Right ventricle myocardium inferior (tissue), 1 donor: ENCODE results near the gene MIS18BP1. TPM values are rescaled to one million over a fixed set of nuclear protein-coding genes. Genes with fewer than 3 reads are reported as not detected.
A peak's percentile ranks its signal among the peaks of the same experiment; 100 is the strongest.
"Not testable (repeated sequence)": the region's sequence is repeated elsewhere in the genome, so short reads cannot be mapped to it uniquely, and the experiment has no call there.

ENCODE experiments used
- ATAC-seq: fragments of 200-7000 bp; cut with Tn5 transposase; one replicate; pipeline ENCODE4 v1.9.1; 2020; ENCODE audit warnings: mild to moderate bottlenecking, moderate library complexity
- DNase-seq: peaks from one replicate; pipeline ENCODE4 v3.0.0; 2021; ENCODE audit errors: missing footprints
- intact Hi-C: fragments of 100-400 bp; cut with DNase I; formaldehyde crosslinking; loops from one replicate; pipeline ENCODE4 v1.11.0; 2022
- long read RNA-seq: library from polyadenylated mRNA; unstranded; transcript quantifications from one replicate; pipeline ENCODE4 v2.0.0, GENCODE V29; 2021
- total RNA-seq: library from RNA; stranded (reverse); fragmentation: NEBNext Ultra II Directional; extraction: Animal tissue kit (Norgen Biotek cat#: 25700); gene quantifications from one replicate; pipeline ENCODE4 v1.2.1, GENCODE V29; 2021
- donor health status: DM: no; HTN: yes; CAD: no; lungs with severe emphysema.

The MIS18BP1 gene
- total RNA-seq: 7.6 TPM
- long read RNA-seq, full-length matches to known transcripts: 1 of 4 reads
- long read RNA-seq, partial matches to known transcripts: 1 of 4 reads
- long read RNA-seq, other reads (novel, unspliced or antisense): 2 of 4 reads

DNA sequence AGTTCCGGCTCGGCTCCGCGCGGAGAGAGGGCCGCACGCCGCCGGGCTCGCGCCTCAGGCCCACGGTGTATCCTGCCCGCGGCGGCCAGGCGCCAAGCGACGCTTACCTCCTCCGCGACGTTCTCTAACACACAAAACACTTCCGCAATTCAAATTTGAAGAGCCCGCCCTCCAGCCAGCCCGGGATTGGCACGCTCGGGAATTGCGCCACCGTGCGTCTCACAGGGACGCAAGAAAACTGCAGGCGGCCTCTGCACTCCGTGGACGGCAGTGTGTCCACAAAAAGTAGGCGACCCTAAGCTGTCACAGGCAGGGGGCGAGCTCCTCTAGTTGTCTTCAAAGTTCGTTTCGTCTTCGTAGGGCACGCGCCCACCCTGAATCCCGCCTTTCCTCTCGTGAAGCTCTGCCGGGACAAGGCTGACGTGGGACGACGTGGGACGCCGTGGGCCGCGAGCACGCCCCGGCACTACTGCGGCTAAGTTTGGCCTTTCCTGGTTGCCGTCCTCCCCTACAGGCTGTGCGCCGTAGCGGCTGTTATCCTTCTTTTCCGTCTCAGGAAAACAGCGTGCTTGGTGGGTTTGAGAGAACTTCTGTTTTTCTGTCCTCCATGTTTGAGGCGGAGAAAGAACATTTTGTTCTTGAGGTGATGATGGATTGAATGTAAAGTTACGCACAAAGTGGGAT, at the start of gene MIS18BP1:
MIS18BP1 (minus strand) TSS at position 133 of the 684 bp plus-strand sequence. CDS start 5,916 bp downstream, outside the sequence.
- peak; percentile 97 for ATAC-seq
- DNase-seq: peak; percentile 98
- intact Hi-C loops: loop anchor here (1.0 to 5.0 kb wide), 3 partner anchors 119 to 356 kb away; partner anchors contain the start of gene FKBP3

DNA sequence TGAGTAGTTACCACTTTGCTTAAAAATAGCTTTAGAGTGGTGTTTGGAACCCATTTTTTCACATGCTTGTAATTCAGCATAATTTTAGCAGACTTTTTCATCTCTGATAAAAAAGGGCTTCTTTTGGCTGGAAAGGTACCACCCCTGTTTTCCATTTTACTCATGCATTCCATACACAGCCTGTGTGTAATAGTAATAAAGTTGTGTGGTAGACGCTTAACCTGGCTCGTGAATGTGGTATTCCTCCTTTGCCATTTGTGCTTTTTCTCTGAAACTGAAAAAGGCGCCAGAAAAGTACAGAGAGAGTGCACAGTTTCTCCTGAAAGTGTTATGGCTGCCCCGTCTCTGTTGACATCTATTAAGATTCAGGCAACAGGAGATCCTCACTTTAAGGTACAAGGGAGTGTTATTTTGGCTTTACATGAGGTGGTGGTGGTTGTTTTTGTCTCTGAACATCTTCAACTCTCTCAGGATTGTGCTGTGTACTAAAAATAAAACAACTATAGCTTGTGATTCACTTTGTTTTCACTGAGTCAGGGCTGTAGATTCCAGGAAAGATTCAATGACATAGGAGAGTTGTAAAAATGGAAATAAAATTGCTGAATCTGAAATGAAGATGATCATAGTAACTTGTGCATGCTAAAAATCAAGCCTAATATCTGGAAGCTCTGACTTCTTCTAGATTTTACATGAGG, 45.6 kb upstream of the MIS18BP1 start:
- no peak for ATAC-seq
- intact Hi-C loops: no loop called here
- no peak for DNase-seq

DNA sequence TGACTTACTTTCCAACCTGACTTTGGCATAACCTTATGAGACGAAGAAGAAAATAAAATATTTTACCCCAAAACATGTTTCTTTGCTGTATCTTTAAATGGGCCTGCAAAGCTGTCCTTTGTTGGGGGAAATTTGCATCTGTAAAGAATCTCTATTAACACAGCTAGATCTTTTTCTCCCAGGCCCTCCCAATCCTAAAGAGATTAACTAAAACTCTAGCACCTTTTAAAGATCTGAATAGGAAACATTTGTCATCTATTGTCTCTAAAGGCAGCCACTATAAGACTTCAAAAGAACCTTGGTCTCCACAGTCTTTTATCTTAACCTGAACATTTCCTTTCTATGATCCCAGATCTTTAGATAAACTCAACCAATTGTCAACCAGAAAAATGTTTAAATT, 41.8 kb upstream of the MIS18BP1 start:
- intact Hi-C loops, ATAC-seq: not testable (repeated sequence)

DNA sequence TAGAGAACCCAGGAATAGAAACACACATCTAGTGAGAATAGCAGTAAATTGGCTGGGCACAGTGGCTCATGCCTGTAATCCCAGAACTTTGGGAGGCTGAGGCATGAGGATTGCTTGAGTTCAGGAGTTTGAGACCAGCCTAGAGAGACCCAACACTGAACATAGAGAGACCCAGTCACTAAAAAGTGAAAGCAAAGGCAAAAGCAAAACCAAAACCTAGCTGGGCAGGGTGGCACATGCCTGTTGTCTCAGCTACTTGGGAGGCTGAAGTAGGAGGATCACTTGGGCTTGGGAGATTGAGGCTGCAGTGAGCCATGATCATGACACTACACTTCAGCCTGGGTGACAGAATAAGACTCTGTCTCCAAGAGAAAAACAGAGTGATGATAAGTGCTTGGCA, 37.5 kb upstream of the MIS18BP1 start:
- ATAC-seq: no peak
- intact Hi-C loops: no loop called here
- no peak for DNase-seq

More for the DNA sequence above, 41.8 kb upstream of the MIS18BP1 start:
- DNase-seq: not testable (repeated sequence)

DNA sequence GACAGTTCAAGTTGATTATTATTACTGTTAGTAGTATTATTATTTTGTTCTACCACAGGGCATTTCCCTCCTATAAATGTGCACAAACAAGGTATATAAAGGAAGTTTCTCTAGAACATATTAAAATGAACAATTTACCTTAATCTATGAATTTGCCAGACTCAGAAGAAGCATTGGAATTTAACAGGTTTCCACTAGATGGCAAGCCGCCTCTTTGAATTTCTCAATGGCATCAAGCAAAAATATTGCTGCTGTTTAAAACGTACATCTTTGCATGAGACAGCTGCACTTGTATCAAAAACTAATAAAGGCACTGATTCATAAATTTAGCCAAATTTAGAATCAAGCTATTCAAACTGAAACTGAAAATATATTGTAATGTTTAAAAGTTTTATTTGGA, 34.6 kb upstream of the MIS18BP1 start:
- ATAC-seq: no peak
- intact Hi-C loops: no loop called here
- DNase-seq: no peak

DNA sequence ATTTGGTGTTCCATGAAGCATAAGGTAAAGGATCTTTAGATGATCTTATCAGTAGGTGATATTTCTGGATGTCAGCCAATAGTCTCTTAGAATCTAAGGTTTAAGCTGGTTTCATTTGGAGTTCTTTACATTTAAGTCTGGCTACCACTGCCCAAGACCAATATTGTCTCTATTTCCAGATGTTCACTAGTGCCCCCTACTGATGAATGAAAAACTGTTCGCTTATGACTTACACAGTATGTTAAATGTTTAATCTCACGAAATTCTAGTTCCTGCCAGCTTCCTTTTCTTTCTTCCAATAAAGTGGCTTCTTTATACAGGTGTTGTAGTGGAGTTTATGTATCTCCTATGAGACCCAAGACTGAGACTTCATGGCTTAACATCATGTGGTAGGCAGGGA, 31.8 kb upstream of the MIS18BP1 start:
- intact Hi-C loops: no loop called here
- ATAC-seq (no peak), DNase-seq (no peak)

DNA sequence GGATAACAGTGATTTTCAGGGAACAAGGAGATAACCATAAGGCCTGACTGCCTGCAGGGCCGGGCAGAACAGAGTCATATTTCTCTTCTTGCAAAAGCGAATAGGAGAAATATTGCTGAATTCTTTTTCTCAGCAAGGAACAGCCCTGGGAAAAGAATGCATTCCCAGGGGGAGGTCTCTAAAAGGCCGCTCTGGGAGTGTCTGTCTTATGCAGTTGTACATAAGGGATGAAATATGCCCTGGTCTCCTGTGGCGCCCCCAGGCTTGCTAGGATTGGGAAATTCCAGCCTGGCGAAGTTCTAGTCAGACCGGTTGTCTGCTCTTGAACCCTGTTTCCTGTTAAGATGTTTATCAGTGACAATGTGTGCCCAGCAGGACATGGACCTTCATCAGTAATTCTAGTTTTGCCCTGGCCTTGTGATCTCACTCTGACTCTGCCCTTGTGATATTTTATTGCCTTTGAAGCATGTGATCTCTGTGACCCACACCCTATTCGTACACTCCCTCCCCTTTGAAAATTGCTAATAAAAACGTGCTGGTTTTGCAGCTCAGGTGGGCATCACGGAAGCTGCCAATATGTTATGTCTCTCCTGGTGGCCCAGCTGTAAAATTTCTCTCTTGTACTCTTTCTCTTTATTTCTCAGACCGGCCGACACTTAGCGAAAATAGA, 28.9 kb upstream of the MIS18BP1 start:
- intact Hi-C loops, ATAC-seq, DNase-seq: not testable (repeated sequence)

DNA sequence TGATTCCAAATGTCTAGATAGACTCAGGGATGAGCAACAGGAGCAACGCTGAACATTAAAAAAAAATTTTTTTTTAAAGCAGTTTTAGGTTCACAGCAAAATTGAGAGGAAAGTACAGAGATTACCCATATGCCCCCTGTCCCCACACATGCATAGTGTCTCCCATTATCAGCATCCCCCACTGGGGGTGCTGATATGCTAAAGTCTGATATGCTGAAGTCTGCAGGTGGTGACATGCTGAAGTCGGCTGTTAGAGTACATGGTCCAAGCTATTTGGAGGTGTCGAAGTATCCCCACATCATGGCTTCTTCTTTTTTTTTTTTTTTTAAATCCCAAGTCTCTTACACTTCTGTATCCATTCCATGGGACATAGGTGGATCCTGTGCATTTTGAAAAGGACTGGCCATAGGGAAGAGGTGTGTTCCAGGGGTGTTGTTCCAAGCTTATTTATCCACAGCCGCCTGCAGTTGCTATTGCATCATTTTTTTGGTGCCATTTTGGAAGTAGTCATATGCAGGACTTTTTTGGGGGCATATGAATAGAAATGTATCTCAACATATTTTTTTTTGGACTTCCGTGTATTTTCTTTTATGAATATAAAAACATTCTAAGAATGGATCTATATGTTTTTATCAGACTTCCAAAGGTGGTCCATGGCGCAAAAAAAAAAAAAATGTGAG, 19.0 kb upstream of the MIS18BP1 start:
- DNase-seq: no peak
- intact Hi-C loops: no loop called here

DNA sequence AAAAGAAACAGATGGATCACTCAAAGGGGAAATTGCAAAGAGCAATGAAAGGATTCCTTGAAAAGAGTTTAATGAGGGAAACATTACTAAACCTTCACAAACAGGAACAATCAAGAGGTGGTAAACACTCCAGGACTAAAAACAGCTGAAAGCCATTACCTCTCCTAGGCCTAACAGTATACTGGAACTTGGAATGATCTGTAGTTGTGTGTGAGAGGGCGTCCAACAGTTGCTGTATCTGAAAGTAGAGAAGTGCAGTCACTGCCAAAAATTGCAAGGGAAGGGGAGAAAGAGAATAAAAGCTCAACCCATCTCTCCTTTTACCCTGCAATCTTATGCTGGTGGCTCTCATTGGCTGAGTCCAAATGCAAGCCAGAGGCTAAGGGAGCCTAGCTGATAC, 17.0 kb upstream of the MIS18BP1 start:
- intact Hi-C loops: no loop called here
- no peak for ATAC-seq
- DNase-seq: no peak

More for the DNA sequence above, 19.0 kb upstream of the MIS18BP1 start:
- no peak for ATAC-seq

DNA sequence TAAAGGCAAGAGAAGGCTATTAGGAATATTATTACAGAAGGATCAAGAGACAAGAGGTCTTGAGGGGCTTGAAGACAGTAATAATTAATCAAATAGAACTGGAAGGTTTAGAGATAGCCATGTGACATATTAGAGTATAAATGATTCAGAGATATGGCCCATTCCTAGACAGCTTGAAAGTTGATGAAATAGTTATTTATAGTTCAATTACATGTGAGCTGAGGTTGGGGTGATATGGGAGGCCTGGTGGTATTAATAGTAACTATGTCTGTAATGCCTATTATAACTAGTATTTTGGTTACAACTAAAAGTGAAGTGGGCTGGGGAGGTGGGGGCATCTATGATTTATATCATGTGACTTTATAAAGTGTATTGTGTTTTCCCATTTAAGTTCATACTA, 14.1 kb upstream of the MIS18BP1 start:
- no peak for DNase-seq
- intact Hi-C loops: loop anchor here (5.0 kb wide), 2 partner anchors 135 to 370 kb away; partner anchors contain the start of gene FKBP3
- peak; percentile 89 for ATAC-seq

DNA sequence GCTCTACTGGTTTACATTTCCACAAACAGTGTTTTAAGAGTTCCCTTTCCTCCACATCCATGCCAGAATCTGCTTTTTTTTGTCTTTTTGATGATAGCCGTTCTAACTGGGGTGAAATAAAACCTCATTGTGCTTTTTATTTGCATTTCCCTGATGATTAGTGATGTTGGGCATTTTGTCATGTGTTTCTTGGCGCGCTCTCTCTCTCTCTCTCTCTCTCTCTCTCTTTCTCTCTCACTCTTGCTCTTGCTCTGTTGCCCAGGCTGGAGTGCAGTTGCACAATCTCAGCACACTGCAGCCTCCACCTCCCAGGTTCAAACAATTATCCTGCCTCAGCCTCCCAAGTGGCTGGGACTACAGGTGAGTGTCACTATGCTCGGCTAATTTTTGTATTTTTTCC, 9.6 kb upstream of the MIS18BP1 start:
- ATAC-seq (no peak), DNase-seq (no peak)
- intact Hi-C loops: no loop called here

DNA sequence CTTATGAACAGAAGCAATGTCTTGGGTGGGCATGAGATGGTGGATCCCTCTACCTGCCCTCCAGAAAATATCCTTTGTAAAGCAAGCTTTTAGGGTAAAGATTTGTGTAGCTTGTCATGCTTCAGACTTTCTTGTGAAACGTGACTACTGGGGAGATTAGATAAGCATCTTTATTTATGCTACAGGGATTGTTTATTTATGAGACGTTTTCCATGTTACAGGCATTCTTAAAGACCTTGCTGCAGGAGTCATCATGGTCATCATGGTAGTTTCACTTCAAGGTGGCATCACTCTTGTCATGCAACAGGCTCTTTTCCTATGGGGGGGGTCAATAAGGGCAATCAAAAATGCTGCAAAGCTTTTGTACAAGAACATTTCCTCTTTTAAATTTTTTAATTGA, 8.2 kb upstream of the MIS18BP1 start:
- ATAC-seq (no peak), DNase-seq (no peak)
- intact Hi-C loops: no loop called here

DNA sequence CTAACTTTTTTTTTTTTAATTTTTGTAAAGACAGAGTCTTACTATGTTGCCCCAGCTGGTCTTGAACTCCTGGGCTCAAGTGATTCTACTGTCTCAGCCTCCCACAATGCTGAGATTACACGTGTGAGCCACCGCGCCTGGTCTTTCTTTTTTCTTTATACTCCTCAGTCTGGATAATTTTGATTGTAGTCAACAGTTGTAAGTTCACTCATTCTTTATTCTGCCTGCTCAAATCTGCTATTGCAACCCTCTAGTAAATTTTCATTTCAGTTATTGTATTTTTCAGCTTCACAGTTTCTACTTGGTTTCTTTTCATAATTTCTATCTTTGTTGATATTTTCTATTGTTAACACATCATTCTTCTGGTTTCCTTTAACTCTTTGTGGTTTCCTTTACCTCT, 5.8 kb upstream of the MIS18BP1 start:
- intact Hi-C loops: no loop called here

DNA sequence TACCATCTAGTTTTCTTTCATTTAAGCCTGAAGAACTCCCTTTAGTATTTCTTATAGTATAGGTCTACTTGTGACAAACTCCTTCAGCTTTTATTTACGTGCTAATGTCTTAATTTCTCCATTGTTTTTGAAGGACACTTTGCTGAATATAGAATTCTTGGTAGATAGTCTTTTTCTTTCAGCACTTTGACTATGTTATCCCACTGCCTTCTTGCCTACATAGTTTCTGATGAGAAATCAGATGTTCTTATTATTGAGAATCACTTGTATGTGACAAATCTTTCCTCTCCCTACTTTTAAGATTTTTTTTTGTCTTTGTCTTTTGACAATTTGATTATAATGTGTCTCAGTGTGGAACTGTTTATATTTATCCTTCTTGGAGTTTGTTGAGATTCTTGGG, 5.1 kb upstream of the MIS18BP1 start:
- intact Hi-C loops: no loop called here
- ATAC-seq (no peak), DNase-seq (no peak)

More for the DNA sequence above, 5.8 kb upstream of the MIS18BP1 start:
- DNase-seq (no peak), ATAC-seq (no peak)

DNA sequence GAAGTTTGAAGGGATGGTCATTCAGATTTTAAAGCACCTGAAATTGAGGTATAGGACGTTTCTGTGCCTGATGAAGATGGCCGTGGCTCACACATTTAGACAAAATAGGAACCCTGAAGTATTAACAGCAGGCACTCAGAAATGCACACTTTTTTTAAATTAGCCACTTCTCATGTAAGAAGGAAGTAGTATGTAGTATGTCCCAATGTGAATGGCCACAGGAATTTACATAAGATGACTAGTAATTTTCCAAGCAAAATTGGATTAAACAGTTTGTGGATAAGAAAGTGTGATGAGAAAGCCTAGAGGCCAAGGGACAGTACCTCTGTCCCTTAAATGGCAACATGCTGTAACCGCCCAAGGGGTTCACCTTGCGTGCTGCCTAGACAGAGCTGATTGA, 1.8 kb upstream of the MIS18BP1 start:
- DNase-seq (no peak), ATAC-seq (no peak)
- intact Hi-C loops: loop anchor here (5.0 kb wide), 2 partner anchors 342 to 357 kb away; a partner anchor contains a TSS

DNA sequence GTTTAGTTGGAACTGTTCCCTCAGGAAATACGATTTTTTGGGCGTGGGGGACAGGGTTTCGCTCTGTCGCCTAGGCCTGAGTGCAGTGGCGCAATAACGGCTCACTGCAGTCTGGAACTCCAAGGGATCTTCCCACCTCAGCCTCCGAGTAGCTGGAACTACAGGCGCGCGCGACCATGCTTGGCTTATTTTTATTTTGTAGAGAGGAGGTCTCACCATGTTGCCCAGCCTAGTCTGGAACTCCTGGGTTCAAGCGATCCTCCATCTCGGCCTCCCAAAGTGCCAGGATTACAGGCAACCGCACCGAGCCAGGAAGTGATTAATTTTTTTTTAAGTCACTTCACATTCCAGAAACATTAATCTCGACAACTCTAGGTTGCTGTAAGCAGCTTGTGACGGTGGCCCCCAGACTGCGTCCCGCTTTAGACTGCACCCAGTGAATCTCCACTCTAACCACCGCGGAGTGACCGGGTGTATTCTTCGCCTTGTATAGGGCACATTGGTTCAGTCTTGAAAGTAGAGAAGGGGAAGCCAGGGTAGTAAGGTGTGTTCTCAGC, 830 bp upstream of the MIS18BP1 start:
- intact Hi-C loops: loop anchor here (1.0 to 5.0 kb wide), 3 partner anchors 120 to 357 kb away; partner anchors contain the start of gene FKBP3
- DNase-seq: peak; percentile 75
- ATAC-seq: peak; percentile 36

DNA sequence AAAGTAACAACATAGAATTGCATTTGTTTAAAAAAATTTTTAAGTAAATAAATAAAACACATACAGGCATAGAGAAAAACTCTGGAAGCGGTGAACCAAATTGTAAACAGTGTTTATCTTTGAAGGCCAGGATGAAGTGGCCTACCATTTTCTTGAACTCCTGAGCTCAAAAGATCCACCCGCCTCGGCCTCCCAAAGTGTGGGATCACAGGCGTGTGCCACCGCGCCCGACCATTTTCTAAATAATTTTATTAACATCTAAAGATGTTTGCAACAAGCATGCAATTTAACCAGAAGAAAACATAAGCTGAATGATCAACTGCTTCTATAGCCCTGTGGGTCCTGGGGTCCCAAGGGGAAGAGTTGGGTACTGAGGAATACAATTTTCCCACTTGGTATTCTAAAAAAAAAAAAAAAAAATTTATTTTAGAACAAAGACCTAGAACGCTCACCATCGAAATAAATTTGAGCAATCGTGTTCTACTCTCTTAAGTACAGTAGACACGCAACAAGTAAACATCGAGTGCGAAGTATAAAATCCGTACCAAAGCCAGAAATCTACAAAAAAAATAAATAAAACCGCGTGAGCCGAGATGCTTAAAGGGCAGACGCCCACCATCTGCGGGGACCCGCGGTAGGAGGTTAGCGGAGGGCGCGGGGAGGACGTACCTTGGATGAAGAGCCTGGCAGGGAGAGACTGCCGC, 484 bp downstream of the MIS18BP1 start:
- no peak for DNase-seq
- intact Hi-C loops: loop anchor here (1.0 to 5.0 kb wide), 3 partner anchors 118 to 355 kb away; partner anchors contain the start of gene FKBP3

DNA sequence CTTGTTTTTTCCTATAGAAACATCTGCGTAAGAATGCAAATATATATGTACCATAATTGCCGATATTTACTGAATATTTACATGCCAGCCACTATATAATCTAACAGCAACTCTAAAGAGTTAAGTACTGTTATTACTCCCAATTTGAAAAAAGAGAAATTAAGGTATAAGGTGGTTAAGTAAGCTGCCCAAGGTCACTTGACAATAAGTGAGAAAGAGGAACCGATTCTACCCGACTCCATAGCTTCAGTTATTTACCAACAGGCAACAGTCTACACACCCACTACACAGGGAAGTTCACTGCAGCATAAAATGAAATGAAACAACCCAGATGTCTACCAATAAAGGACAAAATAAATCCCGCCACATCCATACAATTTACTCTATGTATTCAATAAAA, 1.1 kb downstream of the MIS18BP1 start:
- DNase-seq (no peak), ATAC-seq (no peak)
- intact Hi-C loops: loop anchor here (5.0 kb wide), 2 partner anchors 340 to 355 kb away; a partner anchor contains a TSS

More for the DNA sequence above, 484 bp downstream of the MIS18BP1 start:
- ATAC-seq: no peak
